Uterus (tissue), 4 donors: Measurements from ENCODE around the gene MAP2K7. TPM values are rescaled to one million over a fixed set of nuclear protein-coding genes. Genes with fewer than 3 reads are reported as not detected.
"Not testable (repeated sequence)": the region's sequence is repeated elsewhere in the genome, so short reads cannot be mapped to it uniquely, and the experiment has no call there.

Experiments
- DNase-seq, 2 donors: peaks; one replicate each; pipeline ENCODE4 v3.0.0-alpha.2; 2019 to 2020
- H3K27ac ChIP-seq, 2 donors: fragments of 200-600 bp; sonication (generic); 1 replicate in 1 of 2; 2 replicates in 1 of 2; pipeline ENCODE4 v1.5.1; 2016 to 2018
- H3K27me3 ChIP-seq, 2 donors: fragments of 200-600 bp; sonication (generic); one replicate each; pipeline ENCODE4 v1.5.1; 2018 to 2019; ENCODE audit warnings: control low read depth in 1 of 2
- H3K36me3 ChIP-seq, 2 donors: fragments of 200-600 bp; sonication (generic); one replicate each; pipeline ENCODE4 v1.5.1; 2019; ENCODE audit warnings: control low read depth in 1 of 2
- H3K4me1 ChIP-seq, 2 donors: fragments of 200-600 bp; sonication (generic); one replicate each; pipeline ENCODE4 v1.5.1; 2018 to 2019; ENCODE audit warnings: control low read depth in 1 of 2
- H3K4me3 ChIP-seq, 2 donors: fragments of 200-600 bp; sonication (generic); 1 replicate in 1 of 2; 2 replicates in 1 of 2; pipeline ENCODE4 v1.5.1; 2018 to 2019; ENCODE audit warnings: mild to moderate bottlenecking in 1 of 2
- H3K9me3 ChIP-seq, 2 donors: fragments of 200-600 bp; sonication (generic); one replicate each; pipeline ENCODE4 v1.5.1; 2019; ENCODE audit warnings: control low read depth in 1 of 2
- POLR2A ChIP-seq, 2 donors: fragments of 450-650 bp; IDR thresholded peaks; one replicate each; pipeline ENCODE4 v1.6.1; 2016; ENCODE audit warnings: antibody characterized with exemption in 2 of 2, mild to moderate bottlenecking in 1 of 2, moderate library complexity in 1 of 2
- intact Hi-C: fragments of 100-400 bp; cut with DNase I; formaldehyde crosslinking; loops from one replicate; pipeline ENCODE4 v1.15.1; 2023; ENCODE audit warnings: low total_unique reads
- total RNA-seq, 4 donors: library from RNA; depleted of rRNA in 3 of 4; stranded (reverse); fragments of >200 nt in 3 of 4; gene quantifications; one replicate each; pipeline versions ENCODE4 v1.1.0 to v1.2.4, GENCODE V29; 2014 to 2023
- TF ChIP-seq, protein P1 (sequence below), 4 experiments: fragments of 200-600 bp in 2 of 4; fragments of 450-650 bp in 2 of 4; sonication (generic) in 2 of 4; IDR thresholded peaks; one replicate each; pipeline ENCODE4 v1.5.1; 2016 to 2019; ENCODE audit warnings: antibody characterized with exemption in 4 of 4, mild to moderate bottlenecking in 2 of 4, moderate library complexity in 1 of 4
- donor health status: DM: yes; HTN: yes; CAD: no.

MAP2K7 gene
- total RNA-seq, 4 donors from 2014 or later: 0.59 to 40.2 (median 9.4) TPM

DNA sequence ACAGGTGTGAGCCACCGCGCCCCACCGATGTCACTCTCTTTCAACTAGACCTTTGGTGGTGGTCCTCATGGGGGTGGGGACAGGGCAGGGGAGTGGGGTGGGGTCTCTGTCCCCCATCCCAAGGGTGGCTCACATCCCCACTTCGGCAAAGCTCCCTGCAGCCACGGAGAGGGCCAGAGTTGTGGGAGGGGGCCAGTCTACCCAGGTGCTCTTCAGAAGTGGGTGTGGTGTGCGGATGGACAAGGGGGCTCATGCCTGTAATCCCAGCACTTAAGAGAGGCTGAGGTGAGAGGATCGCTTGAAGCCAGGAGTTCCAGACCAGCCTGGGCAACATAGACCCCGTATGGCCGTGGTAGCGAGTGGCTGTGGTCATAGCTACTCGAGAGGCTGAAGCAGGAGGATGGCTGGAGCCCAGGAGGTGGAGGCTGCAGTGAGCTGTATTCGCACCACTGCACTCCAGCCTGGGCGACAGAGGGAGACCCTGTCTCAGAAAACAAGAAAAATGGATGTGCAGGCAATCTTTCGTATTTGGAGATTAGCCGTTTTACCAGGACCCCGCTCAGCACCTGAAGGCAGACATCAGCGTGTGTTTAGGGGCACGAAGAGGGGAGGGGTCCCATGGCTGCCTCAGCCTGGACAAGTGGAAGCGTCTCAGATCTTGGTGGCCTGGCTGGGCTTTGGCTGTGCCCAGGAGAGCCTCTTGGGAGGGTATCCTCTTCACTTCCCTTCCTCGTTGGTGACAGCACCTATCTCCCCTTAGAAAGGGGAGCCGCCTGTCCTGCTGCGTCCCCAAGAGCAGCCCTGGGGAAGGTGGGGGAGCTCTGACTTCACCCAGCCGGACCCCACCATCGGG is 11.8 kb downstream of the MAP2K7 start:
- intact Hi-C loops: no loop called here
- H3K27ac ChIP-seq: no peak overlapping the region
- H3K4me1 ChIP-seq: peaks cover 0 to 23% of the 10 kb centered on the region in 2 donors
- no peak for TF ChIP-seq POLR2A (IDR thresholded peaks at IDR 0.05)
- TF ChIP-seq, protein P1, sequence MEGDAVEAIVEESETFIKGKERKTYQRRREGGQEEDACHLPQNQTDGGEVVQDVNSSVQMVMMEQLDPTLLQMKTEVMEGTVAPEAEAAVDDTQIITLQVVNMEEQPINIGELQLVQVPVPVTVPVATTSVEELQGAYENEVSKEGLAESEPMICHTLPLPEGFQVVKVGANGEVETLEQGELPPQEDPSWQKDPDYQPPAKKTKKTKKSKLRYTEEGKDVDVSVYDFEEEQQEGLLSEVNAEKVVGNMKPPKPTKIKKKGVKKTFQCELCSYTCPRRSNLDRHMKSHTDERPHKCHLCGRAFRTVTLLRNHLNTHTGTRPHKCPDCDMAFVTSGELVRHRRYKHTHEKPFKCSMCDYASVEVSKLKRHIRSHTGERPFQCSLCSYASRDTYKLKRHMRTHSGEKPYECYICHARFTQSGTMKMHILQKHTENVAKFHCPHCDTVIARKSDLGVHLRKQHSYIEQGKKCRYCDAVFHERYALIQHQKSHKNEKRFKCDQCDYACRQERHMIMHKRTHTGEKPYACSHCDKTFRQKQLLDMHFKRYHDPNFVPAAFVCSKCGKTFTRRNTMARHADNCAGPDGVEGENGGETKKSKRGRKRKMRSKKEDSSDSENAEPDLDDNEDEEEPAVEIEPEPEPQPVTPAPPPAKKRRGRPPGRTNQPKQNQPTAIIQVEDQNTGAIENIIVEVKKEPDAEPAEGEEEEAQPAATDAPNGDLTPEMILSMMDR (IDR thresholded peaks at IDR 0.05): no peak
- peak in 1 of 2 donors; percentile 12 for DNase-seq
- no peak overlapping the region for H3K4me3 ChIP-seq
- no peaks in the 10 kb centered on the region for H3K9me3 ChIP-seq
- H3K36me3 ChIP-seq: no peaks in the 10 kb centered on the region
- H3K27me3 ChIP-seq: peaks cover 6 to 7% of the 10 kb centered on the region in 2 donors

DNA sequence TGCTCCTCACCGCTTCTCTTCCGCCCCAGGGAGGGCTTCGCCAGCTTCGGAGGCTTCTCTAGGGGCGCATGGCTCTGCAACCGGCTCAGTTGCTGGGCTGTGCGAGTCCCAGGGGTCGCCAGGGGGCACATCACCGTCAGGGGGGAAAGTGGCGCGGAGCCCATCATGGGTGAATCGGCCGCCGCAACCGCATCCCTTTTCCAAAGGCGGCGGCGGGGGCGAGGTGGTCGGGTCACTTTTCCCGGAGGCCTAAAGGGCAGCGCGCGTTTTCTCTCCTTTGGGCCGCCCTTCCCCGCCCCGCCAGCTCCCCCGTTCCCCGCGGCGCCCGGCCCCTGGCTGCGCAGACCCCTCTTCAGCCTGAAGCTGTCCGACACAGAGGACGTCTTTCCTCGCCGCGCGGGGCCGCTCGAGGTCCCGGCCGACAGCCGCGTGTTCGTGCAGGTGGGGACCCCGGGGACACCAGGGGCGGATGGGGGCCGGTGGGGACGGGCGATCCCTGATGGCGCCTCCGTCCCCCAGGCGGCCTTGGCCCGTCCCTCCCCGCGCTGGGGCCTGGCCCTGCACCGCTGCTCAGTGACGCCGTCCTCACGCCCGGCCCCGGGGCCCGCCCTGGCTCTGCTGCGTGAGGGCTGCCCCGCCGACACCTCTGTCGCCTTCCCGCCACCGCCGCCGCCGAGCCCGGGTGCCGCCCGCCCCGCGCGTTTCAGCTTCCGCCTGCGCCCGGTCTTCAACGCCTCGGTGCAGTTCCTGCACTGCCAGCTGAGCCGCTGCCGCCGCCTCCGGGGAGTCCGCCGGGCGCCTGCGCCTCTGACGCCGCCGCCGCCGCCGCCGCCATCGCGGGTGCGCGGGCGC is 12.7 kb downstream of the MAP2K7 start:
- DNase-seq: no peak
- H3K9me3 ChIP-seq: no peaks in the 10 kb centered on the region
- peak overlapping the region in 1 of 2 donors; percentile 60 for H3K27ac ChIP-seq
- peak overlapping the region in 1 of 2 donors; percentile 14 for H3K4me3 ChIP-seq
- peaks cover 6 to 7% of the 10 kb centered on the region in 2 donors for H3K27me3 ChIP-seq
- peaks cover 2 to 24% of the 10 kb centered on the region in 2 donors for H3K4me1 ChIP-seq
- intact Hi-C loops: no loop called here
- no peaks in the 10 kb centered on the region for H3K36me3 ChIP-seq
- TF ChIP-seq, protein P1 (IDR thresholded peaks at IDR 0.05): peak in 1 of 4 experiments; percentile 2
- TF ChIP-seq POLR2A (IDR thresholded peaks at IDR 0.05): no peak

DNA sequence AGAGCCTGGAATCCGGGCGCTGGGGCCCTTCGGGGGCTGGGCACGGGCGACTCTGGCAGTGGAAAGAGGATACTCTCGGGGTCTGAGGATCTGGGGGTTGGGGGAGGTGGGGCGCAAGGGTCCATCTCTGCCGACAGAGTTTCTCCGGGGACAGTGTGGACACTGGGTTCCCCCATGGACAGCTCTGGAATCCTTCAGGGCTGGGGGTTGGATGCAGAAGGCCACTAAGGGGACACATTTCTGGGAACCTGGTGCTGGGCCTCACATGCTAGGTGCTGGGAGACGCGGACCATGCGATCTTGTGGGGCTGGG is 13.2 kb downstream of the MAP2K7 start:
- no peak for DNase-seq
- no peaks in the 10 kb centered on the region for H3K9me3 ChIP-seq
- H3K36me3 ChIP-seq: no peaks in the 10 kb centered on the region
- peak overlapping the region; percentile 13 to 60 for H3K27ac ChIP-seq
- intact Hi-C loops: no loop called here
- TF ChIP-seq POLR2A (IDR thresholded peaks at IDR 0.05): no peak
- TF ChIP-seq, protein P1 (IDR thresholded peaks at IDR 0.05): no peak
- H3K4me1 ChIP-seq: peaks cover 8 to 29% of the 10 kb centered on the region in 2 donors
- H3K4me3 ChIP-seq: peak overlapping the region in 1 of 2 donors; percentile 14
- H3K27me3 ChIP-seq: peaks cover 6 to 7% of the 10 kb centered on the region in 2 donors

DNA sequence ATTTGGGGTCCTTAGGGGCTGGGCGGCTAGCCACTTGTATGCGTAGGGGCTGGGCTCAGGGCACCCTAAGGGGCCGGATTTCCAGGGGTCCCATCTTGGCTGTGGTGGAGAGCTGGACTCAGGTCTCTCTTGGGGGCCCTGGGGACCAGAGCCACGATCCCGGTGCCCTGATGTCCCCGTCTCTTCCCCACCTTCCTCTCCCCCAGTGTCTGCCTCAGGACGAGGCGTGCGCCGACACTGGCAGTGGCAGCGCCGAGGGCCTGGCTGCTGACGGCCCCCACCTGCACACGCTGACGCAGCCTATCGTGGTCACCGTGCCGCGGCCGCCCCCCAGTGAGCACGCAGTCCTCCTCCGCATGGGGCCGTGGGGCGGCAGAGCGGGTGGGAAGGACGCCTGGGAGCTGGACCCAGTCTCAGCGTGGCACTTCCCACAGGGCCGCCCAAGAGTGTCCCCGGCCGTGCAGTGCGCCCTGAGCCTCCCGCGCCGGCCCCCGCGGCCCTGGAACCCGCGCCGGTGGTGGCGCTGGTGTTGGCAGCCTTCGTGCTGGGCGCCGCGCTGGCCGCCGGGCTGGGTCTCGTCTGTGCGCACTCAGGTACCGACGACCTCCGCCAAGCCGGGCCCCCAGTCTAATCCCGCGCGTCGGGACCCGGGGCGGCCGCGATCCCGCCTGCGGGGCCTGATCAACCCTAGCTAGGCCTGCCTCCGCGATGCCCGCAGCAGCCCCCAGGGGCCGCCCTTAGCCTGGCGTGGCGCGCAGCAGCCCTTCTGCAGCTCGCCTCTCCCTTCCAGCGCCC is 13.8 kb downstream of the MAP2K7 start:
- H3K36me3 ChIP-seq: no peaks in the 10 kb centered on the region
- TF ChIP-seq POLR2A (IDR thresholded peaks at IDR 0.05): peak in 1 of 2 donors; percentile 28
- TF ChIP-seq, protein P1 (IDR thresholded peaks at IDR 0.05): peak; percentile 54 to 81 (median 78)
- DNase-seq: peak; percentile 61 to 62
- intact Hi-C loops: no loop called here
- peaks cover 14 to 35% of the 10 kb centered on the region in 2 donors for H3K4me1 ChIP-seq
- H3K9me3 ChIP-seq: no peaks in the 10 kb centered on the region
- peak overlapping the region; percentile 13 to 60 for H3K27ac ChIP-seq
- peak overlapping the region in 1 of 2 donors; percentile 20 for H3K4me3 ChIP-seq
- peaks cover 6 to 7% of the 10 kb centered on the region in 2 donors for H3K27me3 ChIP-seq

DNA sequence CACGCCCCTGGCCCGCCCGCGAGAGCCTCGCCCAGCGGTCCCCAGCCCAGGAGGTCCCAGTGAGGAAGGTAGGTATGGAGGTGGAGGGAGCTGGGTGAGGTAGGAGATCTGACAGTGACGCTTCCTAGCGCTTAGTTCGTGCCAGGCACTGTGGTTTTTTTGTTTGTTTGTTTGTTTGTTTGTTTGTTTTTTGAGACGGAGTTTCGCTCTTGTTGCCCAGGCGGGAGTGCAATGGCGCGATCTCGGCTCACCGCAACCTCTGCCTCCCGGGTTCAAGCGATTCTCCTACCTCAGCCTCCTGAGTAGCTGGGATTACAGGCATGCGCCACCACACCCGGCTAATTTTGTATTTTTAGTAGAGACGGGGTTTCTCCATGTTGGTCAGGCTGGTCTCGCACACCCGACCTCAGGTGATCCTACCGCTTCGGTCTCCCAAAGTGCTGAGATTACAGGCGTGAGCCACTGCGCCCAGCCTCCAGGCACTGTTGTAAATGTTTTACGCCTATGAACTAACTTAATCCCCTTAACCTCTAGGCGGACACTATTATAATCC is 14.5 kb downstream of the MAP2K7 start:
- peak overlapping the region in 1 of 2 donors; percentile 60 for H3K27ac ChIP-seq
- H3K27me3 ChIP-seq, H3K36me3 ChIP-seq, DNase-seq, H3K9me3 ChIP-seq, intact Hi-C loops: not testable (repeated sequence)
- peak overlapping the region in 1 of 2 donors; percentile 20 for H3K4me3 ChIP-seq
- peaks cover 19 to 38% of the 10 kb centered on the region in 2 donors for H3K4me1 ChIP-seq
